Prostate gland (tissue), 2 donors: Measurements from ENCODE around the gene UMODL1. TPM values are rescaled to one million over a fixed set of nuclear protein-coding genes. Genes with fewer than 3 reads are reported as not detected.
"Not testable (repeated sequence)": the region's sequence is repeated elsewhere in the genome, so short reads cannot be mapped to it uniquely, and the experiment has no call there.

Experiments
- DNase-seq: peaks from one replicate; pipeline ENCODE4 v3.0.0-alpha.2; 2019; ENCODE audit warnings: low spot score
- H3K27ac ChIP-seq, 2 donors: fragments of 200-600 bp; sonication (generic); 2 replicates each; pipeline ENCODE4 v1.5.1; 2017 to 2019
- H3K27me3 ChIP-seq: fragments of 200-600 bp; sonication (generic); replicated peaks from 2 replicates; pipeline ENCODE4 v1.5.1; 2019; ENCODE audit not compliant: insufficient read depth
- H3K36me3 ChIP-seq, 2 donors: fragments of 200-600 bp; sonication (generic); 1 replicate in 1 of 2; 2 replicates in 1 of 2; pipeline versions ENCODE4 v1.5.1 to v1.8.1; 2017 to 2019
- H3K4me1 ChIP-seq: fragments of 200-600 bp; sonication (generic); replicated peaks from 2 replicates; pipeline ENCODE4 v1.5.1; 2019
- H3K4me3 ChIP-seq, 2 donors: fragments of 200-600 bp; sonication (generic); 2 replicates each; pipeline ENCODE4 v1.5.1; 2017 to 2019
- H3K9me3 ChIP-seq: fragments of 200-600 bp; sonication (generic); 2 replicates; pipeline ENCODE4 v1.5.1; 2017
- POLR2A ChIP-seq: fragments of 450-650 bp; IDR thresholded peaks from one replicate; pipeline ENCODE4 v1.6.1; 2016; ENCODE audit warnings: antibody characterized with exemption, mild to moderate bottlenecking
- POLR2AphosphoS5 ChIP-seq: sonication (generic); formaldehyde crosslinking; IDR thresholded peaks from one replicate; pipeline ENCODE4 v1.6.1; 2017; ENCODE audit warnings: antibody characterized with exemption
- WGBS: methylation state at CpG from one replicate; pipeline ENCODE4 v1.1.5; 2018; 5-methylcytosine and 5-hydroxymethylcytosine counted together
- intact Hi-C: fragments of 100-400 bp; cut with DNase I; formaldehyde crosslinking; loops from one replicate; pipeline ENCODE4 v1.14.2; 2022
- total RNA-seq, 2 donors: library from RNA; depleted of rRNA; stranded (reverse); fragments of >200 nt; gene quantifications; one replicate each; pipeline ENCODE4 v1.1.0, GENCODE V29; 2016
- TF ChIP-seq, protein P1 (sequence below), 4 experiments: fragments of 200-600 bp in 2 of 4; fragments of 450-650 bp in 2 of 4; sonication (generic) in 2 of 4; IDR thresholded peaks; 1 replicate in 3 of 4; 2 replicates in 1 of 4; pipeline ENCODE4 v1.5.1; 2016 to 2019; ENCODE audit warnings: antibody characterized with exemption in 4 of 4, mild to moderate bottlenecking in 2 of 4, moderate library complexity in 2 of 4

UMODL1 gene
- total RNA-seq, 2 donors from 2014 or later: 0.14 to 0.57 TPM

DNA sequence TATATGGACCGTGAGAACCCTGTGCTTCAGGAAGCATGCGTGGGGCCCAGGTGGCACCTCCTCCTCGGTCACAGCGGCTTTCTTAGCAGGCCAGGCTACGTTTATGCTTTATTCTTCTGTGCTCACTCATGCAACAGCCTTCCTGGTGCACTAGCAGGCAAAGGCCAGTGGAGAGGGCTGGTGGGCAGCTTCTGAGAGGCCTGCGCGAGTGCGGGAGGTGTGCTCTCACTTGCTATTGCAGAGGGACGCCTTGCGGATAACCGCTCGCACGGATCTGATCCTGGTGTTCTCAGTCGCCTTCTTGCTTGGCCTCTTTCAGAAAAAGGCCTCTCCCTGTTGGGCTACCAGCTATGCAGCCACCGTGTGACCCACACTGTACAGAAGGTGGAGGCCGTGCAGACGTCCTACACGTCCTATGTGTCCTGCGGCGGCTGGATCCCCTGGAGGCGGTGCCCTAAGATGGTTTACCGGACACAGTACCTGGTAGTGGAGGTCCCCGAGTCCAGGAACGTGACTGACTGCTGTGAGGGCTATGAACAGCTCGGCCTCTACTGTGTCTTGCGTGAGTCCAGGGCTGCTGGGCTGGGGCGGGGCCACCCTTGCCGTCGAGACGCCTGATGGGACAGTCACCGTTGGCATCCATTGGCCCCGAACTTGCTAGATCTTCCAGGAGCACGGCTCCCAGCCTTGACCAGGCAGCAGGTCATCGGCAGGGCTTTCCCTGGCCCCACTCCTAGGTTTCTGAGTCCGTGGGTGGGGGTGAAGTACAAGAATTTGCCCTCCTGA lies 4.8 kb downstream of the UMODL1 start:
- DNase-seq: no peak
- H3K36me3 ChIP-seq: no peaks in the 10 kb centered on the region
- no peaks in the 10 kb centered on the region for H3K4me1 ChIP-seq
- no peaks in the 10 kb centered on the region for H3K9me3 ChIP-seq
- no peak overlapping the region for H3K4me3 ChIP-seq
- H3K27me3 ChIP-seq: no peaks in the 10 kb centered on the region
- no peak overlapping the region for H3K27ac ChIP-seq
- 92% methylated on average over 35 of the region's 35 CpGs for WGBS
- TF ChIP-seq POLR2AphosphoS5: no peak
- TF ChIP-seq POLR2A: no peak
- TF ChIP-seq, protein P1, sequence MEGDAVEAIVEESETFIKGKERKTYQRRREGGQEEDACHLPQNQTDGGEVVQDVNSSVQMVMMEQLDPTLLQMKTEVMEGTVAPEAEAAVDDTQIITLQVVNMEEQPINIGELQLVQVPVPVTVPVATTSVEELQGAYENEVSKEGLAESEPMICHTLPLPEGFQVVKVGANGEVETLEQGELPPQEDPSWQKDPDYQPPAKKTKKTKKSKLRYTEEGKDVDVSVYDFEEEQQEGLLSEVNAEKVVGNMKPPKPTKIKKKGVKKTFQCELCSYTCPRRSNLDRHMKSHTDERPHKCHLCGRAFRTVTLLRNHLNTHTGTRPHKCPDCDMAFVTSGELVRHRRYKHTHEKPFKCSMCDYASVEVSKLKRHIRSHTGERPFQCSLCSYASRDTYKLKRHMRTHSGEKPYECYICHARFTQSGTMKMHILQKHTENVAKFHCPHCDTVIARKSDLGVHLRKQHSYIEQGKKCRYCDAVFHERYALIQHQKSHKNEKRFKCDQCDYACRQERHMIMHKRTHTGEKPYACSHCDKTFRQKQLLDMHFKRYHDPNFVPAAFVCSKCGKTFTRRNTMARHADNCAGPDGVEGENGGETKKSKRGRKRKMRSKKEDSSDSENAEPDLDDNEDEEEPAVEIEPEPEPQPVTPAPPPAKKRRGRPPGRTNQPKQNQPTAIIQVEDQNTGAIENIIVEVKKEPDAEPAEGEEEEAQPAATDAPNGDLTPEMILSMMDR (IDR thresholded peaks at IDR 0.05): no peak
- intact Hi-C loops: no loop called here

DNA sequence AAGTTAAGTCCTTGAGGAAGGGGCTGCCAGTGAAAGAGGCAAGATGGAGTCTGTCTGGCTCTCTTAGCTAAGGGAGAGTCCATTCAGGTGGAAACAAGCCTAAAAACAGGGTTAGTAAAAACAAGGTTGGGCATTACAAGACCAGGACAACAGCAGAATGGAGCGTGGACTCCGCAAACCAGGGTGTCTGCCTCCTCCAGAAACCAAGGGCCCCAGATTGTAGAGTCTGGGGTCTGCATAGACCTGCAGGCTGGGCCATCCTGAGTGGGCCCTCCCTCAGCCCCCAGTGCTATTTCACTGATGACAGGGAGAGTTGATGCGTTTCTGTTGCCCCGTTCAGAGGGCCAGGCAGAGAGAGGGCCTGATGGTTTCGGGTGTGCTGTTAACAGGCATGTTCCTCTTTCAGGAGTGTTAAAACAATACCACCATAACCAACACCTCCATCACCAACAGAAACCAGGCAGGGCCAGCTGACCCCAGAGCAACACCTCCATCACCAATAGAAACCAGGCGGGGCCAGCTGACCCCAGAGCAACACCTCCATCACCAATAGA lies 6.6 kb downstream of the UMODL1 start:
- H3K27ac ChIP-seq, intact Hi-C loops, H3K36me3 ChIP-seq, H3K4me1 ChIP-seq, H3K9me3 ChIP-seq, H3K27me3 ChIP-seq, H3K4me3 ChIP-seq, DNase-seq: not testable (repeated sequence)
- 89% methylated on average over 6 of the region's 6 CpGs for WGBS

DNA sequence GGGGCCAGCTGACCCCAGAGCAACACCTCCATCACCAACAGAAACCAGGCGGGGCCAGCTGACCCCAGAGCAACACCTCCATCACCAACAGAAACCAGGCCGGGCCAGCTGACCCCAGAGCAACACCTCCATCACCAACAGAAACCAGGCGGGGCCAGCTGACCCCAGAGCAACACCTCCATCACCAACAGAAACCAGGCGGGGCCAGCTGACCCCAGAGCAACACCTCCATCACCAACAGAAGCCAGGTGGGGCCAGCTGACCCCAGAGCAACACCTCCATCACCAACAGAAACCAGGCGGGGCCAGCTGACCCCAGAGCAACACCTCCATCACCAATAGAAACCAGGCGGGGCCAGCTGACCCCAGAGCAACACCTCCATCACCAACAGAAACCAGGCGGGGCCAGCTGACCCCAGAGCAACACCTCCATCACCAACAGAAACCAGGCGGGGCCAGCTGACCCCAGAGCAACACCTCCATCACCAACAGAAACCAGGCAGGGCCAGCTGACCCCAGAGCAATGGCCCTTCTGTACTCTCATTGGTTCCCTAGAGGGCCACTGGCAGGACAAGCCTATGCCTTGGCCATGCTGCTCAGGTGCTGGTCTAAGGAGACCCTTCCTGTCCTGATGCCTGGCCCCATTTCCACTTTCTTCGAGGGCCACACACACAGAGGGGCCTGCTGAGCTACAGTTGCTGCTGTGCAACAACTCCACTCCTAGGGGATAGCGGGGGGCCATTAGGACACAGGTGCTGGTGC lies 7.3 kb downstream of the UMODL1 start:
- H3K27me3 ChIP-seq, DNase-seq, H3K9me3 ChIP-seq, H3K4me1 ChIP-seq, H3K27ac ChIP-seq, H3K36me3 ChIP-seq, H3K4me3 ChIP-seq, intact Hi-C loops: not testable (repeated sequence)
- WGBS: 72% methylated on average over 4 of the region's 10 CpGs

DNA sequence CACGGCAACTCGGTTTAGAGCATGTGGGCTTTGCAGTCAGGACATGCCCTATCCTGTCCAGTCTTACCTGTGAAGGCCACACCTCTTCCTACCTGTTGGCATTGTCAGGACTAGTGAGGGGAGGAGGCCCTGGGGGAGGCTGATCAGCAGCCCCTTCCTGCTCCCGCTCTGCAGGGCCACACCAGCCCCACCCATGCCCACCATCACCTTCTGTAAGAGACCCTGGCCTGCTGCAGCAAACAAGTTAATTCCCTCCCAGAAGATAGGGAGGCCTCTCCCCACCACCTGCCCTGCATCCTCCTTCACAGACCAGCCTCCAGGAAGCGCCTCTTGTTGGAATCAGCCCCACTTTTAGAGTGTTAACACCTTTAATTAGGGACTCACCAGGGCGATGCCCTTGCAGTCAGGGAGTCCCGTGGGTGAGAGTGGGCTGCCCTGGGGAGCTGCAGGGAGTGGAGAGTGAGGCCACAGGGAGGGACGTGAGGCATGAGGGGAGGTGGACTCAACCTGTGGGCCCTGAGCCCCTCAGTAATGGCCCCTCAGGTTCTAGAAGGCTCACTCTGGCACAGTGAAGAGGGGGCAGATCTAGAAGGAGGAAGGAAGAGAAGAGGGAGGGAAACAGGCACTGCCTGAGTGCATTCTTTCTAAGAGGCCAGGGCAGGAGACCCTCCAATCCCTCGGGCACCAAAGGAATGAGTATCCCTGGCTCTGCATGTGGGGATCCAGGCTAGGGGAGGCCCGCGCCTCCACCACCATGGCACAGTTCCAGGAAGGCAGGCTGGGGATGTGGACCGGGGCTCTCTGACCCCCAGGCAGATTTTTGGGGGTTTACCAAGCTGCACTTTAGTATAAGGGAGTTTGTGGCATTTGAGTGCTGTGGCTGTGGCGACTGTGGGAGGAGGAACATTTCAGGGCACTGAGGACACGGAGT lies 8.2 kb downstream of the UMODL1 start:
- Histone ChIP-seq H3K4me1 (no peaks in the 10 kb centered on the region), H3K27ac (no peak overlapping the region), H3K9me3 (no peaks in the 10 kb centered on the region), H3K4me3 (no peak overlapping the region), H3K36me3 (no peaks in the 10 kb centered on the region), H3K27me3 (no peaks in the 10 kb centered on the region)
- no peak for TF ChIP-seq POLR2A
- no peak for TF ChIP-seq POLR2AphosphoS5
- TF ChIP-seq, protein P1 (IDR thresholded peaks at IDR 0.05): no peak
- 80% methylated on average over 13 of the region's 13 CpGs for WGBS
- no peak for DNase-seq
- intact Hi-C loops: no loop called here

DNA sequence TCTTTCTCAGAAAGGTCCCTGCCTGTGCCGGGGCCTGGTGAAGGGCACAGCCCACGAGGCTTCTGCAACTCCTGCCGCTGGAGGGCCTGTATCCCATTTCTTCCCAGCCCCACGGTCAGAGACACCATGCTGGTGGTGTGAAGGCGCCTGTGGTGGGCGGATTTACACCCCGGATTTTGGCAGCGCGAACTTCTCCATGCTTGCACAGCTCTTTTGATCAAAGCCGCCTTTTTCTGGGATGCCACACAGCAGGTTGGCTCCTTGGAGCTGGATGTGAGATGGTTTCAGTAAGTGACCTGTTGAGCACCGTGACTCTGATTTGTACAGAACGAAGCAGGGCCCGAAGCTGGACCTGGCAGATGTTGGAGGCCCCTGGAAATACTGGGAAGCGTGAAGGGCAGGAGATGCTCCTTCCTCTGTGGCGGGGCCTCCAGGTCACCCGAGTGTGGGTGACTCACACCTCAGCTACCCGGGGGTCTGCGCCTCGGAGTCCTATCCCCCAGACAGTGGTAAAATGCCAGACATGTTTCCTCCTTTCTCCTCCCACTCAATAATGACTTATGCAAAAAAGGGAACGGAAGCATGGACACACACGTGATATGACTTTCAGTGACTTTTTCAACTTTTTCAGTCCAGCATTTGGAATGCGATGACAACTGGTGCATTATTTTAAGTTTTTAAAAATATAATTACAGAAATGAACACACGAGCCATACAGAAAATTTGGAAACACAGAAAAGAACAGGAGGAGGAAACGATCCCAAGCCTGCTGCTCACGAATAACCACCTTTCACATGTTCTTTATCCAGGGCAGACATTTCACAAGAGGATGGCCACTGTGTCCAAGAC lies 9.0 kb downstream of the UMODL1 start:
- Histone ChIP-seq H3K27ac (no peak overlapping the region), H3K4me1 (no peaks in the 10 kb centered on the region), H3K36me3 (no peaks in the 10 kb centered on the region), H3K9me3 (no peaks in the 10 kb centered on the region), H3K4me3 (no peak overlapping the region), H3K27me3 (no peaks in the 10 kb centered on the region)
- intact Hi-C loops: no loop called here
- DNase-seq: no peak
- TF ChIP-seq, protein P1 (IDR thresholded peaks at IDR 0.05): no peak
- TF ChIP-seq POLR2A: no peak
- no peak for TF ChIP-seq POLR2AphosphoS5
- WGBS: 87% methylated on average over 21 of the region's 25 CpGs
